Transverse colon (tissue), 3 donors: ENCODE data around the gene CHSY3.

Experiments used
- POLR2A ChIP-seq: fragments of 450-650 bp; IDR thresholded peaks from one replicate; pipeline ENCODE4 v1.6.1; 2016; ENCODE audit warnings: antibody characterized with exemption, mild to moderate bottlenecking, moderate library complexity
- TF ChIP-seq, protein P1 (sequence below), 5 experiments: fragments of 200-600 bp in 3 of 5; fragments of 450-650 bp in 2 of 5; sonication (generic) in 3 of 5; IDR thresholded peaks; 1 replicate in 2 of 5; 2 replicates in 3 of 5; pipeline ENCODE4 v1.5.1; 2016 to 2017; ENCODE audit warnings: antibody characterized with exemption in 5 of 5, inconsistent platforms in 3 of 5, mild to moderate bottlenecking in 2 of 5, moderate library complexity in 1 of 5

DNA sequence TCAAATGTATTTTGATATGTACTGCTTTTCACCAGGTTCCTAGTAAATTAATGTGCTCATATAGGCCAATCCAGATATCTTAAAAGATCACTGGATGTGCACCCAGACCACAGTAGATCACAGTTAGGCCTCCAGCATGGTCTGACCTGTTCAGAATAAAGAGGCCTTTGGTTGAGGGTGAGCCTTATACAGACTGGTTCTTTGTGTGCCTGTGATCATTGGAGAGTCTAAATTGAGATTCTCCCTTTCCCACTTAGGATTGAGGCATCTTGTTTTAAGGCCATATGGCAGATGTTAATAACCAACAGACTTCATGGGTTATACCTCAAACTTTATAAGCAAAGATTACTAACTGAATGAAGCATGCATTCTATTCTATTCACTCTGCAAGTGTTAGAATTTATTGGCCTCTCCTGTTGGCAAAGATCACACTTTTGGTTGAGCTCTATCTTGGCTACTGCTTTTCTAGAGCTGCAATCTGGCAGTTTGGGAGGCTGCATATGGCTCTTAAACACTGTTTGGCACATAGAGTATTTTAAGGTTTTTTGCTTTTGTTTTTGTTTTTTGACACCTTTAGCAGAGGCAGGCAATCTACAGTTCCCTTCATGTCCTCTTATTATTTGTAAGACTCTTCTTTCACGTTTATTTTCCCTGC, 8.5 kb downstream of the CHSY3 start:
- no peak for TF ChIP-seq POLR2A
- TF ChIP-seq, protein P1, sequence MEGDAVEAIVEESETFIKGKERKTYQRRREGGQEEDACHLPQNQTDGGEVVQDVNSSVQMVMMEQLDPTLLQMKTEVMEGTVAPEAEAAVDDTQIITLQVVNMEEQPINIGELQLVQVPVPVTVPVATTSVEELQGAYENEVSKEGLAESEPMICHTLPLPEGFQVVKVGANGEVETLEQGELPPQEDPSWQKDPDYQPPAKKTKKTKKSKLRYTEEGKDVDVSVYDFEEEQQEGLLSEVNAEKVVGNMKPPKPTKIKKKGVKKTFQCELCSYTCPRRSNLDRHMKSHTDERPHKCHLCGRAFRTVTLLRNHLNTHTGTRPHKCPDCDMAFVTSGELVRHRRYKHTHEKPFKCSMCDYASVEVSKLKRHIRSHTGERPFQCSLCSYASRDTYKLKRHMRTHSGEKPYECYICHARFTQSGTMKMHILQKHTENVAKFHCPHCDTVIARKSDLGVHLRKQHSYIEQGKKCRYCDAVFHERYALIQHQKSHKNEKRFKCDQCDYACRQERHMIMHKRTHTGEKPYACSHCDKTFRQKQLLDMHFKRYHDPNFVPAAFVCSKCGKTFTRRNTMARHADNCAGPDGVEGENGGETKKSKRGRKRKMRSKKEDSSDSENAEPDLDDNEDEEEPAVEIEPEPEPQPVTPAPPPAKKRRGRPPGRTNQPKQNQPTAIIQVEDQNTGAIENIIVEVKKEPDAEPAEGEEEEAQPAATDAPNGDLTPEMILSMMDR (IDR thresholded peaks at IDR 0.05): no peak
